Panc1 (cell line): ENCODE data around the gene ACIN1. TPM values are rescaled to one million over a fixed set of nuclear protein-coding genes. Genes with fewer than 3 reads are reported as not detected.

Experiments
- ATAC-seq: fragments of 200-7000 bp; cut with Tn5 transposase; 2 replicates; pipeline ENCODE4 v1.9.1; 2020; ENCODE audit warnings: mild to moderate bottlenecking, moderate library complexity
- BruUV-seq: library from RNA; stranded (reverse); fragments of 400-500 nt; replicated peaks from 2 replicates; lab custom pipeline; 2021; lab: Mats Ljungman, UMichigan
- CTCF ChIA-PET: fragments of 300-600 bp; sonication (Branson Sonifier 250); formaldehyde crosslinking; loops from one replicate; lab custom pipeline; 2022; ENCODE audit warnings: antibody characterized with exemption; lab: Charles Lee
- POLR2A ChIA-PET: fragments of 300-600 bp; sonication (Branson Sonifier 250); formaldehyde crosslinking; loops from one replicate; lab custom pipeline; 2022; ENCODE audit warnings: antibody characterized with exemption; lab: Charles Lee
- DNase-seq: peaks from one replicate; pipeline ENCODE4 v3.0.0-alpha.2; 2010; ENCODE audit warnings: low read depth, low spot score
- H3K27ac ChIP-seq: 2 replicates; pipeline ENCODE4 v1.5.1; 2011; ENCODE audit warnings: mild to moderate bottlenecking, low read length, inconsistent platforms
- H3K27me3 ChIP-seq: fragments of 200-500 bp; sonication (Bioruptor generic); 2 replicates; pipeline ENCODE4 v1.6.0; 2014; ENCODE audit warnings: low read length, inconsistent platforms; ENCODE audit not compliant: control insufficient read depth, insufficient read depth
- H3K36me3 ChIP-seq: fragments of 200-500 bp; sonication (Bioruptor generic); 2 replicates; pipeline ENCODE4 v1.5.1; 2014; ENCODE audit warnings: inconsistent platforms, mild to moderate bottlenecking, low read length, moderate library complexity; ENCODE audit not compliant: control insufficient read depth, insufficient read depth
- H3K4me1 ChIP-seq: 2 replicates; pipeline ENCODE4 v1.5.1; 2011; ENCODE audit warnings: inconsistent platforms, mild to moderate bottlenecking, low read length, moderate library complexity; ENCODE audit not compliant: control insufficient read depth, insufficient read depth
- H3K4me3 ChIP-seq, 2 experiments: 2 replicates each; pipeline ENCODE4 v1.5.1; 2011 to 2012; ENCODE audit warnings: low read depth in 2 of 2, low read length in 2 of 2, mild to moderate bottlenecking in 2 of 2, inconsistent platforms in 1 of 2, moderate library complexity in 1 of 2
- H3K9me3 ChIP-seq: fragments of 200-500 bp; sonication (Bioruptor generic); 2 replicates; pipeline ENCODE4 v1.5.1; 2014; ENCODE audit warnings: low read depth, mild to moderate bottlenecking, inconsistent platforms, low read length, moderate library complexity; ENCODE audit not compliant: control insufficient read depth, insufficient read depth
- POLR2AphosphoS5 ChIP-seq: IDR thresholded peaks from 2 replicates; pipeline ENCODE4 v1.6.1; 2012; ENCODE audit warnings: mild to moderate bottlenecking, low read depth, low read length, moderate library complexity
- SIN3A ChIP-seq: IDR thresholded peaks from 2 replicates; pipeline ENCODE4 v1.6.1; 2012; ENCODE audit warnings: low read depth, mild to moderate bottlenecking, low read length, moderate library complexity, borderline replicate concordance; ENCODE audit not compliant: insufficient read depth
- TCF7L2 ChIP-seq: IDR thresholded peaks from 2 replicates; pipeline ENCODE4 v1.6.1; 2011; ENCODE audit warnings: mild to moderate bottlenecking, low read depth, low read length, inconsistent platforms
- in situ Hi-C: cut with HindIII; loops from 2 replicates; pipeline ENCODE4 v1.10.0; 2016; ENCODE audit warnings: low sequenced_read_pairs, low pct_unique_long_range_greater_than_20kb
- intact Hi-C: fragments of 100-400 bp; cut with micrococcal nuclease; formaldehyde crosslinking; loops from one replicate; pipeline ENCODE4 v1.10.0; 2022; ENCODE audit not compliant: unreplicated experiment
- total RNA-seq: library from RNA; stranded (reverse); gene quantifications from one replicate; pipeline ENCODE4 v1.2.1, GENCODE V29; 2021; ENCODE audit not compliant: unreplicated experiment
- TF ChIP-seq, protein P1 (sequence below), 2 experiments: IDR thresholded peaks; 2 replicates each; pipeline ENCODE4 v1.6.1; 2011 to 2012; ENCODE audit warnings: low read depth in 2 of 2, control low read depth in 1 of 2, low read length in 1 of 2, mild to moderate bottlenecking in 1 of 2, moderate library complexity in 1 of 2; ENCODE audit not compliant: insufficient read depth in 1 of 2
- TF ChIP-seq, protein P2 (sequence below): fragments of 450-650 bp; IDR thresholded peaks from 2 replicates; pipeline ENCODE4 v1.5.1; 2017; ENCODE audit warnings: mild to moderate bottlenecking

Gene ACIN1
- total RNA-seq, 1 experiment from 2014 or later: 162 TPM

DNA sequence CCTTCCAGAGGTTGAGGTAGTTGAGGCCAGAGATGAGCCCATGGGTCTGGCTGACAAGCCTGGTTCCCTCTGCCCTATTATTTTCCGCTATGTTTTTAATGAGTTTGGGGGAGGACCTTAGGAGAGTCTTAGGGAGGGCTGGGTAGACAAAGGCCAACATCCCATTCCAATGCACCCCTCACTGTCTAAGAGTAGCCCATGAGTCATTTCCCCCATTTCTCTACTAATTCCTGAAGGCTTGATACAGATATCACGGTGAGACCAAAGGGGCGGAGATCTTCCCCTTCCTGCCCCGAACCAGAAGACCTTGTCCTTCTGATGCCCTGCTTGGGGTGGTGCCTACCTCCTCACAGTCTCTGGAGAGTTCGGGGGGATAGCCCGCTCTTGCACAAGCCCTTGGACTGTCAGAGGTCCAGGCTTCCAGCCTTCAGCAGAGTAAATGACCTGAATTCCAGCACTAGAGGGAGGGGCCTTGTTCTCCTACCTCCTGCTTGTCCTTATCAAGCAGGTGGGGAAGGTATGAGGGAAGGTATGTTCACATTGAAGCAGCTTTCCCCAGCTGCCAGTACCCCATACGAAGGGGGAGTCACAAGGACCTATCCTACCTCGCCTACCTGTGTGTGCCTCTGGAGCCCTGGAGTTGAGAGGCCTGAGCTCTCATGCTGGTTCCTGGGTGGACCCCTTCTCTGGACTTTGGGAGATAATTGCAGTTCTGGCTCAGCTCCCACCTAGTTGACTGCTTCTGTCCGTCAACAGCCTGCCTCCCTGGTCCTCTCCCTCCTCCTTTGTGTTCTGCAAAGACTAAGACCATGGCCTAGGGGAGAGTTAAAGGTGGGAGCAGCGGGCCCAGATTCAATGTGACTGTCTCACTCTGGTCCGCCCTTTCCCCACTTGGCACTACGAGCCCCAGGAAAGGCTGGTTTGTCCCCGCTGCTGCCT is 49.2 kb downstream of the ACIN1 start:
- no peak for DNase-seq
- TF ChIP-seq, protein P1, sequence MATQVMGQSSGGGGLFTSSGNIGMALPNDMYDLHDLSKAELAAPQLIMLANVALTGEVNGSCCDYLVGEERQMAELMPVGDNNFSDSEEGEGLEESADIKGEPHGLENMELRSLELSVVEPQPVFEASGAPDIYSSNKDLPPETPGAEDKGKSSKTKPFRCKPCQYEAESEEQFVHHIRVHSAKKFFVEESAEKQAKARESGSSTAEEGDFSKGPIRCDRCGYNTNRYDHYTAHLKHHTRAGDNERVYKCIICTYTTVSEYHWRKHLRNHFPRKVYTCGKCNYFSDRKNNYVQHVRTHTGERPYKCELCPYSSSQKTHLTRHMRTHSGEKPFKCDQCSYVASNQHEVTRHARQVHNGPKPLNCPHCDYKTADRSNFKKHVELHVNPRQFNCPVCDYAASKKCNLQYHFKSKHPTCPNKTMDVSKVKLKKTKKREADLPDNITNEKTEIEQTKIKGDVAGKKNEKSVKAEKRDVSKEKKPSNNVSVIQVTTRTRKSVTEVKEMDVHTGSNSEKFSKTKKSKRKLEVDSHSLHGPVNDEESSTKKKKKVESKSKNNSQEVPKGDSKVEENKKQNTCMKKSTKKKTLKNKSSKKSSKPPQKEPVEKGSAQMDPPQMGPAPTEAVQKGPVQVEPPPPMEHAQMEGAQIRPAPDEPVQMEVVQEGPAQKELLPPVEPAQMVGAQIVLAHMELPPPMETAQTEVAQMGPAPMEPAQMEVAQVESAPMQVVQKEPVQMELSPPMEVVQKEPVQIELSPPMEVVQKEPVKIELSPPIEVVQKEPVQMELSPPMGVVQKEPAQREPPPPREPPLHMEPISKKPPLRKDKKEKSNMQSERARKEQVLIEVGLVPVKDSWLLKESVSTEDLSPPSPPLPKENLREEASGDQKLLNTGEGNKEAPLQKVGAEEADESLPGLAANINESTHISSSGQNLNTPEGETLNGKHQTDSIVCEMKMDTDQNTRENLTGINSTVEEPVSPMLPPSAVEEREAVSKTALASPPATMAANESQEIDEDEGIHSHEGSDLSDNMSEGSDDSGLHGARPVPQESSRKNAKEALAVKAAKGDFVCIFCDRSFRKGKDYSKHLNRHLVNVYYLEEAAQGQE (IDR thresholded peaks at IDR 0.05; ENCODE audit: insufficient read depth in 1 of 2, low read depth in 2 of 2, low read length in 1 of 2): no peak
- TF ChIP-seq POLR2AphosphoS5 (no peak), TCF7L2 (no peak), SIN3A (no peak)
- TF ChIP-seq, protein P2, sequence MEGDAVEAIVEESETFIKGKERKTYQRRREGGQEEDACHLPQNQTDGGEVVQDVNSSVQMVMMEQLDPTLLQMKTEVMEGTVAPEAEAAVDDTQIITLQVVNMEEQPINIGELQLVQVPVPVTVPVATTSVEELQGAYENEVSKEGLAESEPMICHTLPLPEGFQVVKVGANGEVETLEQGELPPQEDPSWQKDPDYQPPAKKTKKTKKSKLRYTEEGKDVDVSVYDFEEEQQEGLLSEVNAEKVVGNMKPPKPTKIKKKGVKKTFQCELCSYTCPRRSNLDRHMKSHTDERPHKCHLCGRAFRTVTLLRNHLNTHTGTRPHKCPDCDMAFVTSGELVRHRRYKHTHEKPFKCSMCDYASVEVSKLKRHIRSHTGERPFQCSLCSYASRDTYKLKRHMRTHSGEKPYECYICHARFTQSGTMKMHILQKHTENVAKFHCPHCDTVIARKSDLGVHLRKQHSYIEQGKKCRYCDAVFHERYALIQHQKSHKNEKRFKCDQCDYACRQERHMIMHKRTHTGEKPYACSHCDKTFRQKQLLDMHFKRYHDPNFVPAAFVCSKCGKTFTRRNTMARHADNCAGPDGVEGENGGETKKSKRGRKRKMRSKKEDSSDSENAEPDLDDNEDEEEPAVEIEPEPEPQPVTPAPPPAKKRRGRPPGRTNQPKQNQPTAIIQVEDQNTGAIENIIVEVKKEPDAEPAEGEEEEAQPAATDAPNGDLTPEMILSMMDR: no peak
- BruUV-seq: no TSS peak
- Histone ChIP-seq H3K4me1 (no peaks in the 10 kb centered on the region), H3K36me3 (no peaks in the 10 kb centered on the region), H3K27ac (no peak overlapping the region), H3K9me3 (no peaks in the 10 kb centered on the region), H3K4me3 (no peak overlapping the region), H3K27me3 (no peaks in the 10 kb centered on the region)
- in situ Hi-C loops: no loop called here
- POLR2A ChIA-PET: no interaction called here
- ATAC-seq: no peak
- CTCF ChIA-PET: interaction anchor here (0.6 to 0.8 kb wide), 2 partner anchors 45 to 117 kb away, joined by 4 to 6 read pairs; partner anchors contain the start of gene PRMT5
- intact Hi-C loops: no loop called here

DNA sequence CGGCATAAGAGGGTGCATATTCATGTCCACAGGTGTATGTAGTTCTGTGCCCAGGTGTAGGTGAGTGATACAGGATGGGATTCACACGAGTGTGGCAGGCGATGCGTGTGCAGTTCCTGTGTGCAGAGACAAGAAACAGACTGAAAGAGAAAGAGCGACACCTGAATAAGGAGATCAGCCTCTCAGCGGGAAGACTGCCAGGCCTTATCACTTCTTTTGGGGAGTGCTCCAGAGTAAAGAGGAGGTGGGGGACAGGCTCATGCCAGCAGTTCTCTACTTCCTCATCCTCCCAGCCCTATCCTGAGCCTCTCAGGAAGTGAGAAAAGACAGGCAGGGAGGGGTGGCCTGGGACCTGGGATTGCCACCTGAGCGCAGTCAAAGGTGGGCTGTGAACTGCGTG is 50.1 kb downstream of the ACIN1 start:
- TF ChIP-seq TCF7L2 (no peak), SIN3A (no peak)
- TF ChIP-seq, protein P2: no peak
- TF ChIP-seq, protein P1 (IDR thresholded peaks at IDR 0.05; ENCODE audit: insufficient read depth in 1 of 2, low read depth in 2 of 2, low read length in 1 of 2): no peak
- Histone ChIP-seq H3K27me3 (no peaks in the 10 kb centered on the region), H3K36me3 (no peaks in the 10 kb centered on the region), H3K4me1 (no peaks in the 10 kb centered on the region), H3K4me3 (no peak overlapping the region), H3K9me3 (no peaks in the 10 kb centered on the region), H3K27ac (no peak overlapping the region)
- in situ Hi-C loops (no loop called here), intact Hi-C loops (no loop called here)
- ChIA-PET POLR2A (no interaction called here), CTCF (no interaction called here)
- ATAC-seq: no peak
- DNase-seq: no peak
- no TSS peak for BruUV-seq
